Stomach (tissue), 4 donors: ENCODE measurements around the gene URI1.

ENCODE experiments used
- CTCF ChIP-seq, 7 experiments: fragments of 450-650 bp in 4 of 7; fragments of 200-600 bp in 3 of 7; sonication (generic) in 3 of 7; IDR thresholded peaks; one replicate each; pipeline ENCODE4 v1.5.1; 2016 to 2019; ENCODE audit warnings: antibody characterized with exemption in 7 of 7, control low read depth in 2 of 7, mild to moderate bottlenecking in 1 of 7
- EP300 ChIP-seq: sonication (generic); formaldehyde crosslinking; IDR thresholded peaks from one replicate; pipeline ENCODE4 v1.6.1; 2017; ENCODE audit warnings: antibody characterized with exemption
- POLR2A ChIP-seq, 4 donors: fragments of 450-650 bp; IDR thresholded peaks; one replicate each; pipeline ENCODE4 v1.6.1; 2016; ENCODE audit warnings: antibody characterized with exemption in 4 of 4, control low read depth in 2 of 4, mild to moderate bottlenecking in 1 of 4, moderate library complexity in 1 of 4
- POLR2AphosphoS5 ChIP-seq, 3 donors: sonication (generic); formaldehyde crosslinking; IDR thresholded peaks; one replicate each; pipeline ENCODE4 v1.6.1; 2016; ENCODE audit warnings: antibody characterized with exemption in 3 of 3

DNA sequence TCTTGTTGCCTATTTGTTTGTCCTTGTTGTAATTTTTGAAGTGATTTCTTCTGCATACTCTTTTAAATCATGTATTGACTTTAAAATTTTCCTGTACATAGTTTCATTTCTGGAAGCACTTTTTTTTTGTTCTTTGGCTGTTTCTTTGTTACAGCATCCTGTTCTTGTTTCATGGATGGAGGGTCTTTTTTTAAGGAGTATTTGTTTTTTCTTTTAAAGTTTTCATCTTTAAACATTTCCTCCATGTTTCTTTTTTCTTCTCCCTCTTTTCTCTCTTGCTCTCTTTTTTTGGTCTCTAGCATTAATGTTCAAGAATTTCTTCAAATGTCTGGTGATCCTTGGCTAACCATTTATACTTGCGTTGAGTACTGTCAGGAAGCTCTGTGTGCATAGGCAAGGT, 58.8 kb downstream of the URI1 start:
- TF ChIP-seq CTCF (IDR thresholded peaks at IDR 0.05) (no peak), POLR2AphosphoS5 (IDR thresholded peaks at IDR 0.05) (no peak), EP300 (no peak), POLR2A (IDR thresholded peaks at IDR 0.05) (no peak)
